ENCODE measurements around the gene PARK7.

Gene PARK7

DNA sequence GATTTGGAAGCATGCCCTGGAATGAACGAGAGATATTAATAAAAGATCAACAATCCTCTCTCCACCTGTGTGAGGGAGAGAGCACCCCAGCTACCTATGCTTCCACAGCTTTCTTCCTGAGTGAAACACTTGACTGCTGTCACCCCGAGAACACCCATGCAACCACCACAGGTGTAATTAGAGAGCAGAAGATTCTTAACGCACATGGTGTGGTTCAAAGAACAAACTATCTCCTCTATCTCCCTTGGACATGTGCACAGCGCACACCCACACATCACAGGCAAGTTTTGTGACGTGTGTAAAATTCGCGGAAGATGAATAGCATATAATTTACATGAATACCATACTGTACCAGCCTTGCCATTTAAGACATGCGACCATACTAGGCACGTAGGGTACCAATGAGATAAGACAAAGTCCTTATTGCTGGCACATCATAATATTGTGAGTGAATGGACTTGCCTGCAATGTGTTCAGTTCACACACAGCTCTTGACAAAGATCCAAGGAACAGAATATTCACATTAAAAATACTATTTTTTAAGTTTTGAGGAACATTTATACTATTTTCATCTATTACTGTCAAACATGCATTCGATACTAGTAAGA, 53.0 kb downstream of the PARK7 start:
- TF ChIP-seq SIN3A (IDR thresholded peaks at IDR 0.05; ENCODE audit: borderline replicate concordance, insufficient read depth, low read length) (no peak), POLR2AphosphoS5 (IDR thresholded peaks at IDR 0.05; ENCODE audit: low read depth, low read length) (no peak), TAF1 (IDR thresholded peaks at IDR 0.05; ENCODE audit: borderline replicate concordance, insufficient read depth, low read length) (no peak), FOXP2 (optimal IDR thresholded peaks at IDR 0.05; ENCODE audit: borderline replicate concordance, extremely low read depth, extremely low read length, insufficient read depth) (no peak)
- TF ChIP-seq, protein P1, sequence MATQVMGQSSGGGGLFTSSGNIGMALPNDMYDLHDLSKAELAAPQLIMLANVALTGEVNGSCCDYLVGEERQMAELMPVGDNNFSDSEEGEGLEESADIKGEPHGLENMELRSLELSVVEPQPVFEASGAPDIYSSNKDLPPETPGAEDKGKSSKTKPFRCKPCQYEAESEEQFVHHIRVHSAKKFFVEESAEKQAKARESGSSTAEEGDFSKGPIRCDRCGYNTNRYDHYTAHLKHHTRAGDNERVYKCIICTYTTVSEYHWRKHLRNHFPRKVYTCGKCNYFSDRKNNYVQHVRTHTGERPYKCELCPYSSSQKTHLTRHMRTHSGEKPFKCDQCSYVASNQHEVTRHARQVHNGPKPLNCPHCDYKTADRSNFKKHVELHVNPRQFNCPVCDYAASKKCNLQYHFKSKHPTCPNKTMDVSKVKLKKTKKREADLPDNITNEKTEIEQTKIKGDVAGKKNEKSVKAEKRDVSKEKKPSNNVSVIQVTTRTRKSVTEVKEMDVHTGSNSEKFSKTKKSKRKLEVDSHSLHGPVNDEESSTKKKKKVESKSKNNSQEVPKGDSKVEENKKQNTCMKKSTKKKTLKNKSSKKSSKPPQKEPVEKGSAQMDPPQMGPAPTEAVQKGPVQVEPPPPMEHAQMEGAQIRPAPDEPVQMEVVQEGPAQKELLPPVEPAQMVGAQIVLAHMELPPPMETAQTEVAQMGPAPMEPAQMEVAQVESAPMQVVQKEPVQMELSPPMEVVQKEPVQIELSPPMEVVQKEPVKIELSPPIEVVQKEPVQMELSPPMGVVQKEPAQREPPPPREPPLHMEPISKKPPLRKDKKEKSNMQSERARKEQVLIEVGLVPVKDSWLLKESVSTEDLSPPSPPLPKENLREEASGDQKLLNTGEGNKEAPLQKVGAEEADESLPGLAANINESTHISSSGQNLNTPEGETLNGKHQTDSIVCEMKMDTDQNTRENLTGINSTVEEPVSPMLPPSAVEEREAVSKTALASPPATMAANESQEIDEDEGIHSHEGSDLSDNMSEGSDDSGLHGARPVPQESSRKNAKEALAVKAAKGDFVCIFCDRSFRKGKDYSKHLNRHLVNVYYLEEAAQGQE (IDR thresholded peaks at IDR 0.05; ENCODE audit: insufficient read depth in 1 of 2, low read depth in 2 of 2, low read length in 2 of 2) = no peak

DNA sequence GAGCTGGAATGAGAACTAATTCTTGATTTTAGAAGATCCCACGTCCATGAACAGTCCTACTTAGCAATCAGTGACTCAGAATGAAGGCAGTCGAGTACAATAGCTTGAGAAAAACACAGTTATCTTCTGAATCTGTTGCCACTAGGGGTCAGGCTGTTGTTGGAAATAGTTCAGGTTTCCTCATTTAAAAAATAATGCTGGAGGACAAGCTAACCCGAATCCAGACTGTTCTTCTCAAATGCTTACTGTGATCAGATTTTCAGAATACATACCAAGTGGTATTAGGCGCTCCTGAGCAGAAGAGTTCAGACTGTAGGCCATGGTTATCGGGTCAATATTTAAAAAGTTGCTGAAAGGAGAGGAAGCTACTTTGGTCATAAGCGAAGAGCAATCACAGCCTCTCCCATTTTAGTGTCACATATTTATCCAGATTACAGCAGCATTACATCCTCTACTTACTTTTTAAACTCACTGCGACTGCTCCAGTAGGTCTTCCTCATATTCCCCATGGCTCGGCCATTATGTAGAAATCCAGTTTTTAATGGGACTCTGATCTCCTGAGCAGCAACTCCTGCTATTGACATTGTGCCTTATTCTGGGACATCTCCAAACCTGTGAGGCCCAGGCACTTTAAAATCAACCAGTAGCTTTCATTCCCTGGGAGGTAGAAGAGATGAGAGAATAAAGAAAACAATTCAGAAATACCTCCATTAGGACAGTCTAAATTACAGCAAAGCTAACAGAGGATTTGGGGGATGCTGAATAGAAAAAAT, 53.7 kb downstream of the PARK7 start:
- TF ChIP-seq FOXP2 (optimal IDR thresholded peaks at IDR 0.05; ENCODE audit: borderline replicate concordance, extremely low read depth, extremely low read length, insufficient read depth) (no peak), TAF1 (IDR thresholded peaks at IDR 0.05; ENCODE audit: borderline replicate concordance, insufficient read depth, low read length) (no peak), SIN3A (IDR thresholded peaks at IDR 0.05; ENCODE audit: borderline replicate concordance, insufficient read depth, low read length) (no peak), POLR2AphosphoS5 (IDR thresholded peaks at IDR 0.05; ENCODE audit: low read depth, low read length) (peak; percentile 64)
- TF ChIP-seq, protein P1 (IDR thresholded peaks at IDR 0.05; ENCODE audit: insufficient read depth in 1 of 2, low read depth in 2 of 2, low read length in 2 of 2) = no peak

DNA sequence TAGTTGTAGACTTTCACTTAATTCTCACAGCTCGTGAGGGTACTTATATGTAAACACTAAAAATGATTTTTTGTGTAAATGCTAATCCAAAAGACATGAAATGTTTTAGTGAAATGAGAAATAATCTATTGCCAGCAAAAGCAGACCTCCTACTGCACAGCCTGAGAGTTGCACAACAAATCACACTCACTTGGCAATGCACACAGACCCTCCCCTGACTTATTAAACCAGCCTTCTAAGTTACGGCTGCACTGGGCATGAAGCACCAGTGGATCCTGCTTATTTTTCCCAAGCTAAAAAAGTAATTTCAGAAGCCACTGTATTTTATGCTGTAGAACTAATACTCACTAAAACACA, 54.3 kb downstream of the PARK7 start:
- TF ChIP-seq SIN3A (IDR thresholded peaks at IDR 0.05; ENCODE audit: borderline replicate concordance, insufficient read depth, low read length) = no peak
- no peak for TF ChIP-seq POLR2AphosphoS5 (IDR thresholded peaks at IDR 0.05; ENCODE audit: low read depth, low read length)
- no peak for TF ChIP-seq FOXP2 (optimal IDR thresholded peaks at IDR 0.05; ENCODE audit: borderline replicate concordance, extremely low read depth, extremely low read length, insufficient read depth)
- TF ChIP-seq, protein P1 (IDR thresholded peaks at IDR 0.05; ENCODE audit: insufficient read depth in 1 of 2, low read depth in 2 of 2, low read length in 2 of 2) = no peak
- no peak for TF ChIP-seq TAF1 (IDR thresholded peaks at IDR 0.05; ENCODE audit: borderline replicate concordance, insufficient read depth, low read length)

DNA sequence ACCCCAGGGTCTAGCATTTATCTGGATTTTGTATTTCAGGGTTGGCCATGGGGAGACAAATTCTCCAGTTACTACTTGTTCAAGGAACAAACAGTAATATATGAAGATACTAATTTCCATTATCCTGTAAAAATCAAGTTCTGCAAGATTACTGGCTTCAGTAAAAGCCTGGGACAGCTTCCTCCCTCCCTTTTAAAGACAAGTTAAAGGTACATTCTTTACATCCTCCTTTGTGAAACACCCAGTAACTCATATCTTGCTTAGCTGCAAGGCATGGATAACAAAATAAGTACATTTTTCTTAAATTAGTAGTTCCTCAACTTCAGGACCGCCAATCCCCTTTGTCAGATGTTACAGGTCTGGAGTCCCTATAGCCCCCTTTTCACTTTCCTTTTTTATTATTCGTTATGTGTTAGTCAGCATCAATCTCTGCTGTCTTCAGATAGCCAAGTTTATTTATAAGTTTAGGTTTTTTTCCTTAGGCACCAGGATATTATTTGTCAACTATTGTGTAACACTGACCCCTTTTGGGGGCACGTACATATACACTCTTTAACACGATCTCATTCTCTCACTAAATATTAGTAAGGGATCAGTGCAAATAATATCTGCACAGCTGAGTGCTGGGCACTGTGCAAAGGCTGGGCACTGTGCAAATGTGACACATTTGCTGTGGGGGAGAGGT, 54.8 kb downstream of the PARK7 start:
- TF ChIP-seq TAF1 (IDR thresholded peaks at IDR 0.05; ENCODE audit: borderline replicate concordance, insufficient read depth, low read length) (no peak), SIN3A (IDR thresholded peaks at IDR 0.05; ENCODE audit: borderline replicate concordance, insufficient read depth, low read length) (no peak), FOXP2 (optimal IDR thresholded peaks at IDR 0.05; ENCODE audit: borderline replicate concordance, extremely low read depth, extremely low read length, insufficient read depth) (no peak), POLR2AphosphoS5 (IDR thresholded peaks at IDR 0.05; ENCODE audit: low read depth, low read length) (no peak)
- TF ChIP-seq, protein P1 (IDR thresholded peaks at IDR 0.05; ENCODE audit: insufficient read depth in 1 of 2, low read depth in 2 of 2, low read length in 2 of 2) = no peak

Measured in PFSK-1 (cell line).